Adrenal gland (tissue), 12 donors: Measurements from ENCODE around the gene MRPS2. TPM values are rescaled to one million over a fixed set of nuclear protein-coding genes. Genes with fewer than 3 reads are reported as not detected.

Experiments used
- DNase-seq, 7 donors: peaks; one replicate each; pipeline ENCODE4 v3.0.0-alpha.2; 2019 to 2020
- H3K27ac ChIP-seq, 5 donors: fragments of 200-600 bp; sonication (generic) in 4 of 5; 1 replicate in 3 of 5; 2 replicates in 2 of 5; pipeline versions ENCODE4 v1.5.1 to v1.8.0; 2016 to 2020; ENCODE audit warnings: mild to moderate bottlenecking in 1 of 5
- H3K27me3 ChIP-seq: fragments of 200-600 bp; 2 replicates; pipeline ENCODE4 v1.8.0; 2021
- H3K36me3 ChIP-seq, 2 donors: fragments of 200-600 bp; replicated peaks in 1 of 2; 1 replicate in 1 of 2; 2 replicates in 1 of 2; pipeline versions ENCODE4 v1.5.1 to v1.8.0; 2018 to 2022
- H3K4me1 ChIP-seq, 2 donors: fragments of 200-600 bp; replicated peaks in 1 of 2; 1 replicate in 1 of 2; 2 replicates in 1 of 2; pipeline versions ENCODE4 v1.5.1 to v1.8.0; 2018 to 2021
- H3K4me3 ChIP-seq, 4 donors: fragments of 200-600 bp; sonication (generic) in 3 of 4; one replicate each; pipeline ENCODE4 v1.5.1; 2016 to 2018
- H3K9me3 ChIP-seq, 3 donors: fragments of 200-600 bp; sonication (generic) in 1 of 3; replicated peaks in 1 of 3; 1 replicate in 2 of 3; 2 replicates in 1 of 3; pipeline versions ENCODE4 v1.5.1 to v1.8.0; 2016 to 2021
- CTCF ChIP-seq, 6 experiments: fragments of 450-650 bp in 4 of 6; fragments of 200-600 bp in 2 of 6; sonication (generic) in 1 of 6; IDR thresholded peaks; 1 replicate in 5 of 6; 2 replicates in 1 of 6; pipeline versions ENCODE4 v1.5.1 to v1.8.0; 2016 to 2021; ENCODE audit warnings: antibody characterized with exemption in 6 of 6, mild to moderate bottlenecking in 2 of 6, moderate library complexity in 1 of 6
- POLR2A ChIP-seq, 2 donors: fragments of 450-650 bp; IDR thresholded peaks; one replicate each; pipeline ENCODE4 v1.6.1; 2017; ENCODE audit warnings: antibody characterized with exemption in 2 of 2, mild to moderate bottlenecking in 2 of 2, moderate library complexity in 1 of 2
- WGBS, 4 donors: extraction: QIAGEN DNeasy Blood & Tissue Kit in 2 of 4; methylation state at CpG; one replicate each; pipeline versions ENCODE4 v1.1.5 to v1.1.7; 2013 to 2017; 5-methylcytosine and 5-hydroxymethylcytosine counted together
- intact Hi-C, 2 donors: fragments of 100-400 bp; cut with DNase I; formaldehyde crosslinking; loops; one replicate each; pipeline versions ENCODE4 v1.14.1 to v1.15.0; 2022 to 2023
- polyA plus RNA-seq, 3 donors: library from polyadenylated mRNA; stranded (reverse); fragments of 200-250 nt in 2 of 3; fragments of 350-450 nt in 1 of 3; fragmentation: Illumina TruSeq in 1 of 3; extraction: RNeasy Lipid Tissue Mini Kit (QIAGEN cat#74804) in 1 of 3; gene quantifications; one replicate each; pipeline ENCODE4 v1.2.3, GENCODE V29; 2013 to 2014
- total RNA-seq, 9 donors: library from RNA; depleted of rRNA in 4 of 9; stranded (reverse); fragments of >200 nt in 4 of 9; fragments of 120-200 nt in 1 of 9; fragmentation: NEBNext Ultra II Directional in 1 of 9; extraction: Animal tissue kit (Norgen Biotek cat#: 25700) in 1 of 9; gene quantifications; one replicate each; pipeline versions ENCODE4 v1.1.0 to v1.2.4, GENCODE V29; 2013 to 2023
- donor health status: healthy with polysubstance abuse.
- donor health status: Bipolar disorder and iron deficiency.
- donor health status: DM: yes; HTN: yes; CAD: no.
- donor health status: DM: no; HTN: no; CAD: no.
- donor health status: DM: no; HTN: no; CAD: no.
- donor health status: DM: yes; HTN: yes; CAD: no.

MRPS2 gene
- total and polyA plus RNA-seq, 12 donors, result 31.8 to 84.1 (median 59.8) TPM

- peak in 2 of 7 donors; percentile 5 to 13 for DNase-seq
- Histone ChIP-seq H3K27me3 (no peaks in the 10 kb centered on the region), H3K9me3 (no peaks in the 10 kb centered on the region), H3K27ac (no peak overlapping the region), H3K4me1 (no peaks in the 10 kb centered on the region), H3K36me3 (no peaks in the 10 kb centered on the region), H3K4me3 (no peak overlapping the region)
- WGBS, 4 donors, result 78 to 85% (median 81%) methylated on average over 7 to 21 of the region's 21 CpGs
- no peak for TF ChIP-seq POLR2A (IDR thresholded peaks at IDR 0.05)
- TF ChIP-seq CTCF (IDR thresholded peaks at IDR 0.05), result no peak
- intact Hi-C loops, result no loop called here
These were observed 23.1 kb downstream of the MRPS2 start for GRCh38 chr9:135523521-135524129.

- intact Hi-C loops, result no loop called here
- TF ChIP-seq CTCF (IDR thresholded peaks at IDR 0.05) (no peak), POLR2A (IDR thresholded peaks at IDR 0.05) (no peak)
- Histone ChIP-seq H3K36me3 (no peaks in the 10 kb centered on the region), H3K27ac (no peak overlapping the region), H3K27me3 (no peaks in the 10 kb centered on the region), H3K9me3 (no peaks in the 10 kb centered on the region), H3K4me1 (no peaks in the 10 kb centered on the region), H3K4me3 (no peak overlapping the region)
- WGBS, 4 donors, result 55 to 77% (median 59%) methylated on average over 14 to 27 of the region's 27 CpGs
- DNase-seq, result peak in 5 of 7 donors; percentile 18 to 53 (median 52)
These were observed 23.8 kb downstream of the MRPS2 start for GRCh38 chr9:135524130-135524861.

- H3K27ac ChIP-seq, result no peak overlapping the region
- WGBS, 4 donors, result 60 to 91% (median 76%) methylated on average over 8 to 31 of the region's 31 CpGs
- H3K9me3 ChIP-seq, result no peaks in the 10 kb centered on the region
- H3K4me3 ChIP-seq, result no peak overlapping the region
- H3K27me3 ChIP-seq, result no peaks in the 10 kb centered on the region
- no peak for TF ChIP-seq POLR2A (IDR thresholded peaks at IDR 0.05)
- TF ChIP-seq CTCF (IDR thresholded peaks at IDR 0.05), result no peak
- H3K36me3 ChIP-seq, result no peaks in the 10 kb centered on the region
- peak in 3 of 7 donors; percentile 7 to 43 (median 10) for DNase-seq
- intact Hi-C loops, result no loop called here
- no peaks in the 10 kb centered on the region for H3K4me1 ChIP-seq
These were observed 25.0 kb downstream of the MRPS2 start for GRCh38 chr9:135525241-135526088.

GRCh38 chr9:135526089-135526729, 25.7 kb downstream of the MRPS2 start:
- no peaks in the 10 kb centered on the region for H3K4me1 ChIP-seq
- no peaks in the 10 kb centered on the region for H3K36me3 ChIP-seq
- H3K27me3 ChIP-seq, result no peaks in the 10 kb centered on the region
- no peak for TF ChIP-seq POLR2A (IDR thresholded peaks at IDR 0.05)
- TF ChIP-seq CTCF (IDR thresholded peaks at IDR 0.05), result no peak
- no peak overlapping the region for H3K4me3 ChIP-seq
- peak in 2 of 7 donors; percentile 7 to 10 for DNase-seq
- H3K9me3 ChIP-seq, result no peaks in the 10 kb centered on the region
- H3K27ac ChIP-seq, result no peak overlapping the region
- intact Hi-C loops, result no loop called here
- 60 to 66% (median 64%) methylated on average over 1 to 11 of the region's 11 CpGs for WGBS, 4 donors
